DND-41 (cell line): Measurements from ENCODE around the gene TAF15.

Experiments used
- ATAC-seq: fragments of 200-7000 bp; cut with Tn5 transposase; 3 replicates; pipeline ENCODE4 v1.9.1; 2021; ENCODE audit warnings: low read depth; ENCODE audit not compliant: insufficient read depth
- DNase-seq: peaks from one replicate; pipeline ENCODE4 v3.0.0-alpha.2; 2020
- H2AFZ ChIP-seq: 2 replicates; pipeline ENCODE4 v1.6.0; 2012; ENCODE audit warnings: low read depth, low read length
- H3K27ac ChIP-seq: 2 replicates; pipeline ENCODE4 v1.5.1; 2012; ENCODE audit warnings: low read length, inconsistent platforms
- H3K27me3 ChIP-seq: fragments of 200-600 bp; sonication (generic); 2 replicates; pipeline ENCODE4 v1.6.0; 2012; ENCODE audit warnings: low read length, mild to moderate bottlenecking, inconsistent platforms; ENCODE audit not compliant: insufficient read depth, poor library complexity
- H3K36me3 ChIP-seq: 2 replicates; pipeline ENCODE4 v1.5.1; 2012; ENCODE audit warnings: low read length, inconsistent platforms; ENCODE audit not compliant: insufficient read depth
- H3K4me1 ChIP-seq: 2 replicates; pipeline ENCODE4 v1.5.1; 2012; ENCODE audit warnings: mild to moderate bottlenecking, low read length; ENCODE audit not compliant: insufficient read depth
- H3K4me2 ChIP-seq: 2 replicates; pipeline ENCODE4 v1.6.0; 2012; ENCODE audit warnings: mild to moderate bottlenecking, moderate library complexity, low read length, inconsistent platforms; ENCODE audit not compliant: insufficient read depth
- H3K4me3 ChIP-seq, 2 experiments: fragments of 200-600 bp in 1 of 2; shearing (Covaris generic) in 1 of 2; 2 replicates each; pipeline ENCODE4 v1.5.1; 2012 to 2016; ENCODE audit warnings: inconsistent platforms in 2 of 2, low read length in 2 of 2, mild to moderate bottlenecking in 2 of 2, low read depth in 1 of 2, moderate library complexity in 1 of 2
- H3K79me2 ChIP-seq: 2 replicates; pipeline ENCODE4 v1.6.0; 2012; ENCODE audit warnings: low read length, inconsistent platforms; ENCODE audit not compliant: insufficient read depth
- H3K9ac ChIP-seq: 2 replicates; pipeline ENCODE4 v1.6.0; 2012; ENCODE audit warnings: low read depth, mild to moderate bottlenecking, inconsistent platforms, low read length, moderate library complexity
- H3K9me3 ChIP-seq: 2 replicates; pipeline ENCODE4 v1.5.1; 2012; ENCODE audit warnings: low read length, moderate library complexity, mild to moderate bottlenecking, inconsistent platforms; ENCODE audit not compliant: insufficient read depth, severe bottlenecking
- H4K20me1 ChIP-seq: 2 replicates; pipeline ENCODE4 v1.6.0; 2012; ENCODE audit warnings: low read length; ENCODE audit not compliant: insufficient read depth
- CTCF ChIP-seq: IDR thresholded peaks from 2 replicates; pipeline ENCODE4 v1.5.1; 2012; ENCODE audit warnings: borderline replicate concordance, low read length, moderate library complexity, mild to moderate bottlenecking; ENCODE audit not compliant: poor library complexity, severe bottlenecking; ENCODE audit errors: extremely low read depth
- EZH2 ChIP-seq: IDR thresholded peaks from 3 replicates; pipeline ENCODE4 v1.6.1; 2012; ENCODE audit warnings: borderline replicate concordance, low read depth, mild to moderate bottlenecking, moderate library complexity, low read length, inconsistent platforms; ENCODE audit not compliant: severe bottlenecking

The TAF15 gene

GRCh38 chr17:35893751-35894150, 84.5 kb downstream of the TAF15 start:
- Histone ChIP-seq H3K79me2 (no peaks in the 10 kb centered on the region), H4K20me1 (no peaks in the 10 kb centered on the region), H3K27ac (no peak overlapping the region), H3K4me2 (no peak overlapping the region), H3K9ac (no peak overlapping the region), H3K4me3 (no peak overlapping the region), H2AFZ (no peak overlapping the region), H3K27me3 (no peaks in the 10 kb centered on the region), H3K4me1 (peaks cover 26% of the 10 kb centered on the region), H3K9me3 (no peaks in the 10 kb centered on the region), H3K36me3 (no peaks in the 10 kb centered on the region)
- DNase-seq (no peak), ATAC-seq (no peak)
- TF ChIP-seq EZH2 (no peak), CTCF (no peak)

- DNase-seq (no peak), ATAC-seq (no peak)
- no peak overlapping the region for H3K9ac ChIP-seq
- no peaks in the 10 kb centered on the region for H3K27me3 ChIP-seq
- H4K20me1 ChIP-seq: no peaks in the 10 kb centered on the region
- H3K36me3 ChIP-seq: no peaks in the 10 kb centered on the region
- no peak overlapping the region for H2AFZ ChIP-seq
- TF ChIP-seq CTCF: no peak
- no peak for TF ChIP-seq EZH2
- no peak overlapping the region for H3K4me3 ChIP-seq
- no peaks in the 10 kb centered on the region for H3K9me3 ChIP-seq
- H3K4me1 ChIP-seq: peaks cover 31% of the 10 kb centered on the region
- H3K79me2 ChIP-seq: no peaks in the 10 kb centered on the region
- H3K4me2 ChIP-seq: no peak overlapping the region
- no peak overlapping the region for H3K27ac ChIP-seq
Observed at GRCh38 chr17:35894206-35894605, 84.9 kb downstream of the TAF15 start.

GRCh38 chr17:35895636-35896587, 86.6 kb downstream of the TAF15 start:
- H3K27ac ChIP-seq: no peak overlapping the region
- no peak for ATAC-seq
- no peak overlapping the region for H3K9ac ChIP-seq

More at GRCh38 chr17:35895636-35896587, 86.6 kb downstream of the TAF15 start:
- Histone ChIP-seq H3K4me1 (peaks cover 23% of the 10 kb centered on the region), H3K4me2 (no peak overlapping the region), H2AFZ (no peak overlapping the region), H3K4me3 (no peak overlapping the region), H3K27me3 (no peaks in the 10 kb centered on the region), H3K36me3 (no peaks in the 10 kb centered on the region), H4K20me1 (no peaks in the 10 kb centered on the region), H3K9me3 (no peaks in the 10 kb centered on the region), H3K79me2 (no peaks in the 10 kb centered on the region)
- DNase-seq: no peak
- TF ChIP-seq CTCF (no peak), EZH2 (no peak)
